GM12875 (cell line): Measurements from ENCODE around the gene EPG5.

ENCODE experiments used
- H3K4me3 ChIP-seq: one replicate; pipeline ENCODE4 v1.5.1; 2011; ENCODE audit warnings: low read depth, low read length, control low read depth
- TF ChIP-seq, protein P1 (sequence below): IDR thresholded peaks from 2 replicates; pipeline ENCODE4 v1.5.1; 2011; ENCODE audit warnings: low read depth, mild to moderate bottlenecking, control low read depth, inconsistent platforms, low read length, moderate library complexity, borderline replicate concordance; ENCODE audit not compliant: insufficient read depth

Gene EPG5

DNA sequence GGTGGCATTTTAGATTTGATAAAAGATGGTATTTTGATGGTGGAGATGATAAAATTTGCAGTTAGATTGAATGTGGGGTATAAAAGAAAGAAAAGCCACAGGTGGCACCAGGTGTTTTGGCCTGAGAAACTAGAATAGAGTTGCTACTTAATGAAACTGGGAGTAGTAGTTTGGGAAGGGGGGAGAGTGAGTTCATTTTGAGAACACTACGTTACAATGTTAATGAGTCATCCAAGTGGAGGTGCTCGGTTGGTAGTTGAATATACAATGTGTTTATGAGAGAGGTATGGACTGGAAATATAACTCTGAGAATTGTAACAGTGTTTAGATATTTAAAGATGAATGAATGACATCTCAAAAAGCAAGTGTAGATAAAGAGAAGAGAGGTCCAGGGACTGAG is 26.4 kb downstream of the EPG5 start:
- TF ChIP-seq, protein P1, sequence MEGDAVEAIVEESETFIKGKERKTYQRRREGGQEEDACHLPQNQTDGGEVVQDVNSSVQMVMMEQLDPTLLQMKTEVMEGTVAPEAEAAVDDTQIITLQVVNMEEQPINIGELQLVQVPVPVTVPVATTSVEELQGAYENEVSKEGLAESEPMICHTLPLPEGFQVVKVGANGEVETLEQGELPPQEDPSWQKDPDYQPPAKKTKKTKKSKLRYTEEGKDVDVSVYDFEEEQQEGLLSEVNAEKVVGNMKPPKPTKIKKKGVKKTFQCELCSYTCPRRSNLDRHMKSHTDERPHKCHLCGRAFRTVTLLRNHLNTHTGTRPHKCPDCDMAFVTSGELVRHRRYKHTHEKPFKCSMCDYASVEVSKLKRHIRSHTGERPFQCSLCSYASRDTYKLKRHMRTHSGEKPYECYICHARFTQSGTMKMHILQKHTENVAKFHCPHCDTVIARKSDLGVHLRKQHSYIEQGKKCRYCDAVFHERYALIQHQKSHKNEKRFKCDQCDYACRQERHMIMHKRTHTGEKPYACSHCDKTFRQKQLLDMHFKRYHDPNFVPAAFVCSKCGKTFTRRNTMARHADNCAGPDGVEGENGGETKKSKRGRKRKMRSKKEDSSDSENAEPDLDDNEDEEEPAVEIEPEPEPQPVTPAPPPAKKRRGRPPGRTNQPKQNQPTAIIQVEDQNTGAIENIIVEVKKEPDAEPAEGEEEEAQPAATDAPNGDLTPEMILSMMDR = no peak
- no peak overlapping the region for H3K4me3 ChIP-seq

DNA sequence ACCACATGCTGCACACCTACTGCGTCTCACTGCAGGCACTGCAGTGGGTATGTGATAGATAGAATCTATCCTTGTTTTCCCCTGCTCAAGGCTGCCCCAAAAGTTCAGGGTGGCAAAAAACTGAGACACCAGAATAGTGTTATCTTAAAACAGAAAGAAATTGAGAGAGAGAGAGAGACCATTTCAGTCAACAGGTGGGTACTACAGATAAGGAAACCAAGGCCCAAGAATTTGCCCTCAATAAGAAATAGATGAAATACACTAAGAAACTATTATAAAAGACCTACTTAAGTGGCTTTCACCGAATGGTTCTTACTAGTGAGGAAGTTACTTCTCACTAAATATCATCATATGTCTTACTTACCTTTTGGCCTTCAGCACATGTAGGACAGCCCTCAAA is 27.9 kb downstream of the EPG5 start:
- H3K4me3 ChIP-seq = no peak overlapping the region
- TF ChIP-seq, protein P1 = no peak

DNA sequence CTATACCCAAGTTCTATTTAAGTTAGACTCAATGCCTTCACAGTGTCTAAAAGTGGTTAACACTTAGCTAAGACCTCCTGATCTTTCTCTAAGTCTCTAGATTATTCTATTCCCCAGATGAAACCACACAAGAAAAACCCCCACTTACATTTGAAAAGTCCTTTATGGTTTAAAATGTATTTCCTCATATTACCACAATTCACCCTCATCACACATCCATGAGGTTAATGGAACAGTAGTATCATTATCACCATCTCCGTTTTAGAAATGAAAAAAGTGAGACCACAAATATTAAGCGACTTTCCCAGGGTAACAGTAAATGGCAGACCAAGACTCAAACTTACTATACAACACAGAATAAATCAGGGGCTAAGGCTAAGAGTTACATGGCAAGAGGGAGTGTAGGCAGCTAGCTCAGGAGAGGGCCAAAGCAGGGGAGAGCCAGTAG is 28.6 kb downstream of the EPG5 start:
- TF ChIP-seq, protein P1 = no peak
- H3K4me3 ChIP-seq = no peak overlapping the region

DNA sequence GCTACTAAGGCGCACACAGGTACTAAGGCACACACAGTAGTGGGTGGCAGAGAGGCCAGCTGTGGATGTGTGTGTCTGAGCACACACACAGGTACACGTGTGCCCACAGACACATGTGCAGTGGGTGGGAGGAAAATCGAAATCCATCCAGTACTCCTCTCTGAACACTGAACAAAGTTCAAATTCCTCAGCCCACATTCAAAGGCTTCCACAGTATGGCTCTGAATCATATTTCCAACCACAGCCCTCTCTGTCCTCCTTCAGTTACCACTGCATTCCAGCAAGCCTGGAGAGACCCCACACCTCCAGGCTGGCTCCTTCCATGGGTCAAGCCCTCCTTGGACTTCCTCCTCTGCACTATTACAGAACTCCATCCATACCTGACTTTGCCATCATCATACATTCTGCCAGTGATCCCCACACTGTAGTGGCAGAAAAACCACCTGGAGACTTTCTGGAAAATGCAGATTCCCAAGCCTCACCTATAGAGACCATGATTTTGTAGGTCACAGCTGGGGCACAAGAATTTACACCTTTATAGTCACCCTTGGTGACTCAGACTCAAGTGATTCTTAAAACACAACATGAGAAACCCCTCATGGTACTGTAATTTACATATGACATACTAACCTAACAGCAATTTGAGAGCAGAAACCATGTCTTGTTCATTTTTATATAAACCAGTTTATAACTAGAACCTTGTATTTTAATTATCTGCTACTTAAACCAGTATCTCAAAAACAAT is 31.4 kb downstream of the EPG5 start:
- no peak overlapping the region for H3K4me3 ChIP-seq
- TF ChIP-seq, protein P1 = no peak

DNA sequence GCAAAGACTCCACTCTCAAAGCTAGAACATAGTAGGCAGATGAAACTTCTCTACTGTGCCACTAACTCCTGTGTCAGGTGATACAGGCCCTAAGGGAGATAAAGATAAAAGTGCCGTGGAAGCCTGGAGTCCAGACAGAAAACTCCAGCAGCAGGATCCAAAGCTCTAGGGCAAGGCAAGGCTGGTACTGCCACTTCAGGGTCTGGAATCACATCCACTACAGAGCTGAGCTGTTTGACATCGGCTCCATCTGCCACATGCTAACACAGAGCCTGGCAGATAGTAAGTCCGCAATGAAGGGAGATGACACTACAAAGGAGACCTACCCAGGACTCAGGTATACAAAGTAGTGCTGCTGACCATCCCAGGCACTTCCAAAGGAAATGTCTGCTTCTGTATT is 34.4 kb downstream of the EPG5 start:
- TF ChIP-seq, protein P1 = no peak
- H3K4me3 ChIP-seq = no peak overlapping the region

DNA sequence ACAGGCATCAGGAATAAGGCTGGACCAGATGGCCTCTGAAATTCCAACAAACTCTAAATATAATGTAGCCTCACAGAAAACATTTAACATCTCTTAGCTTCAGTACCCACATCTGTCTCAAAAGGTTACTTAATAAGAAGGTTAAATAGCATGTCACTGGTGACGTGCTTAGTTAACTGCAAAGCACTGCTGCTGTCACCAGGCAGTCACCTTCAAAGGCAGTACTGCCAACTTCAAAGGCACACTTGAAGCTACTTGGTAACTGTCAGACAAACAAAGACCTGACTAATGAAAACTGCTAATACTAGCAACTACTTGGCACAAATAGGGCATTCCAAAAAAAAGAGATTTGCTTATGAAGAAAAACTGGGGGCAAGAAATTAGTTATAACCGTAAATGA is 36.2 kb downstream of the EPG5 start:
- TF ChIP-seq, protein P1 = no peak
- H3K4me3 ChIP-seq = no peak overlapping the region

DNA sequence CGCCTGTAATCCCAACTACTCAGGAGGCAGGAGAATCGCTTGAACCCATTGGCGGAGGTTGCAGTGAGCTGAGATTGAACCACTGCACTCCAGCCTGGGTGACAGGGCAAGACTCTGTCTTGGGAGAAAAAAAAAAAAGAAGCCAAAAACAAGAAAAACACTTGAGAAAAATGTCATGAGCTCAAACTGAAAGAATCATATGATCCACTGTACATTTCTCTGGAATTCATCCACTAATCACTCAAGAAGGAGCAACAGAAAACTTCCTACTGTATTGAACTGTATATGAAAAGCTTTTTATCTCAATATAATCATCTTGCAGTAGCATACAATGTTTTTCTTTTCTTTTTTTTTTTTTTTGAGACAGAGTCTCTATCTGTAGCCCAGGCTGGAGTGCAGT is 40.4 kb downstream of the EPG5 start:
- no peak overlapping the region for H3K4me3 ChIP-seq
- TF ChIP-seq, protein P1 = no peak
